HEK293 (cell line): ENCODE results near the gene DPY19L1.
"Not testable (repeated sequence)": the region's sequence is repeated elsewhere in the genome, so short reads cannot be mapped to it uniquely, and the experiment has no call there.

ENCODE experiments used
- ATF2 ChIP-seq: fragments of 450-650 bp; formaldehyde crosslinking; IDR thresholded peaks from 2 replicates; pipeline ENCODE4 v1.5.1; 2016; ENCODE audit warnings: missing biosample characterization, missing genetic modification characterization, low read depth
- CTCF ChIP-seq: fragments of 450-650 bp; formaldehyde crosslinking; IDR thresholded peaks from 2 replicates; pipeline ENCODE4 v1.5.1; 2016; ENCODE audit warnings: missing biosample characterization, missing genetic modification characterization
- KLF8 ChIP-seq: fragments of 450-650 bp; formaldehyde crosslinking; IDR thresholded peaks from 2 replicates; pipeline ENCODE4 v1.5.1; 2016; ENCODE audit warnings: missing biosample characterization, missing genetic modification characterization
- TCF7L2 ChIP-seq: IDR thresholded peaks from 2 replicates; pipeline ENCODE4 v1.6.1; 2011; ENCODE audit warnings: low read depth, mild to moderate bottlenecking, inconsistent platforms, low read length, moderate library complexity, borderline replicate concordance
- YY1 ChIP-seq: fragments of 450-650 bp; formaldehyde crosslinking; IDR thresholded peaks from 2 replicates; pipeline ENCODE4 v1.5.1; 2018; ENCODE audit warnings: missing biosample characterization, missing genetic modification characterization
- ZBTB10 ChIP-seq: fragments of 450-650 bp; formaldehyde crosslinking; IDR thresholded peaks from 2 replicates; pipeline ENCODE4 v1.5.1; 2016; ENCODE audit warnings: missing biosample characterization, missing genetic modification characterization
- ZNF133 ChIP-seq: fragments of 450-650 bp; formaldehyde crosslinking; IDR thresholded peaks from 2 replicates; pipeline ENCODE4 v1.5.1; 2016; ENCODE audit warnings: missing biosample characterization, missing genetic modification characterization
- ZNF280D ChIP-seq: fragments of 450-650 bp; formaldehyde crosslinking; IDR thresholded peaks from 2 replicates; pipeline ENCODE4 v1.5.1; 2016; ENCODE audit warnings: missing biosample characterization, missing genetic modification characterization
- TF ChIP-seq, protein P1 (sequence below): fragments of 450-650 bp; formaldehyde crosslinking; IDR thresholded peaks from 2 replicates; pipeline ENCODE4 v1.5.1; 2016; ENCODE audit warnings: missing biosample characterization, missing genetic modification characterization

- TF ChIP-seq ZBTB10; KLF8 (tag by site-specific recombination); TCF7L2; CTCF (tag by site-specific recombination); ATF2 (tag by site-specific recombination); YY1; ZNF280D (tag by site-specific recombination); ZNF133 (tag by site-specific recombination): not testable (repeated sequence)
- TF ChIP-seq, protein P1, sequence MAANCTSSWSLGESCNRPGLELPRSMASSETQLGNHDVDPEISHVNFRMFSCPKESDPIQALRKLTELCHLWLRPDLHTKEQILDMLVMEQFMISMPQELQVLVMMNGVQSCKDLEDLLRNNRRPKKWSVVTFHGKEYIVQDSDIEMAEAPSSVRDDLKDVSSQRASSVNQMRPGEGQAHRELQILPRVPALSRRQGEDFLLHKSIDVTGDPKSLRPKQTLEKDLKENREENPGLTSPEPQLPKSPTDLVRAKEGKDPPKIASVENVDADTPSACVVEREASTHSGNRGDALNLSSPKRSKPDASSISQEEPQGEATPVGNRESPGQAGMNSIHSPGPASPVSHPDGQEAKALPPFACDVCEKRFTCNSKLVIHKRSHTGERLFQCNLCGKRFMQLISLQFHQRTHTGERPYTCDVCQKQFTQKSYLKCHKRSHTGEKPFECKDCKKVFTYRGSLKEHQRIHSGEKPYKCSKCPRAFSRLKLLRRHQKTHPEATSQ (tag by site-specific recombination): not testable (repeated sequence)
Measured at GRCh38 chr7:34988442-34989125, 48.7 kb downstream of the DPY19L1 start.
